IMR-90 (cell line): ENCODE measurements around the gene CST5. TPM values are rescaled to one million over a fixed set of nuclear protein-coding genes. Genes with fewer than 3 reads are reported as not detected.

Experiments
- ATAC-seq: fragments of 200-7000 bp; cut with Tn5 transposase; 2 replicates; pipeline ENCODE4 v1.9.1; 2020; ENCODE audit warnings: low read depth, mild to moderate bottlenecking, moderate library complexity
- BruUV-seq: library from RNA; stranded (reverse); fragments of 400-500 nt; replicated peaks from 2 replicates; lab custom pipeline; 2021; lab: Mats Ljungman, UMichigan
- CTCF ChIA-PET: fragments of 300-600 bp; formaldehyde crosslinking; extraction: SDS; loops from one replicate; lab custom pipeline; 2021; ENCODE audit warnings: antibody characterized with exemption; lab: Yijun Ruan, JAX
- POLR2A ChIA-PET: fragments of 300-600 bp; sonication (Branson Sonifier 250); formaldehyde crosslinking; loops from one replicate; lab custom pipeline; 2022; ENCODE audit warnings: antibody characterized with exemption; ENCODE audit not compliant: unreplicated experiment; lab: Charles Lee
- DNase-seq: peaks from one replicate; pipeline ENCODE4 v3.0.0; 2013
- H2AFZ ChIP-seq: replicated peaks from 2 replicates; pipeline ENCODE3; 2013; ENCODE audit warnings: low read length, mild to moderate bottlenecking; ENCODE audit not compliant: poor library complexity
- H2AK5ac ChIP-seq: 2 replicates; pipeline ENCODE4 v1.6.1; 2013; ENCODE audit warnings: low read depth, low read length, inconsistent platforms
- H2AK9ac ChIP-seq: replicated peaks from 2 replicates; pipeline ENCODE3; 2013; ENCODE audit warnings: mild to moderate bottlenecking, low read depth, low read length, moderate library complexity; ENCODE audit not compliant: poor library complexity
- H2BK120ac ChIP-seq: 2 replicates; pipeline ENCODE4 v1.6.1; 2013; ENCODE audit warnings: low read depth, low read length, inconsistent platforms
- H2BK15ac ChIP-seq: 3 replicates; pipeline ENCODE4 v1.6.1; 2013; ENCODE audit warnings: low read depth, low read length, inconsistent platforms
- H2BK20ac ChIP-seq: 2 replicates; pipeline ENCODE4 v1.6.1; 2013; ENCODE audit warnings: low read depth, mild to moderate bottlenecking, inconsistent platforms, low read length, moderate library complexity
- H2BK5ac ChIP-seq: 2 replicates; pipeline ENCODE4 v1.6.1; 2013; ENCODE audit warnings: mild to moderate bottlenecking, low read depth, low read length, inconsistent platforms; ENCODE audit not compliant: poor library complexity, severe bottlenecking
- H3K14ac ChIP-seq: replicated peaks from 2 replicates; pipeline ENCODE4 v1.6.1; 2013; ENCODE audit warnings: low read depth, low read length, inconsistent platforms
- H3K18ac ChIP-seq: 2 replicates; pipeline ENCODE4 v1.6.1; 2013; ENCODE audit warnings: low read depth, low read length, control low read depth
- H3K23ac ChIP-seq: 2 replicates; pipeline ENCODE4 v1.6.1; 2013; ENCODE audit warnings: low read depth, low read length, inconsistent platforms
- H3K27ac ChIP-seq: 2 replicates; pipeline ENCODE4 v1.5.1; 2013; ENCODE audit warnings: mild to moderate bottlenecking, control low read depth, low read length; ENCODE audit not compliant: insufficient read depth
- H3K27me3 ChIP-seq: 2 replicates; pipeline ENCODE4 v1.6.1; 2013; ENCODE audit warnings: low read length; ENCODE audit not compliant: control insufficient read depth, insufficient read depth
- H3K36me3 ChIP-seq: 2 replicates; pipeline ENCODE4 v1.6.1; 2013; ENCODE audit warnings: low read length, mixed read lengths; ENCODE audit not compliant: control insufficient read depth, insufficient read depth
- H3K4ac ChIP-seq: 2 replicates; pipeline ENCODE4 v1.6.1; 2013; ENCODE audit warnings: low read depth, low read length, inconsistent platforms
- H3K4me1 ChIP-seq: 2 replicates; pipeline ENCODE4 v1.6.1; 2013; ENCODE audit warnings: low read length, mixed read lengths; ENCODE audit not compliant: control insufficient read depth, insufficient read depth
- H3K4me2 ChIP-seq: 2 replicates; pipeline ENCODE4 v1.6.1; 2013; ENCODE audit warnings: low read depth, mild to moderate bottlenecking, control low read depth, low read length, moderate library complexity
- H3K4me3 ChIP-seq: 2 replicates; pipeline ENCODE4 v1.5.1; 2013; ENCODE audit warnings: low read depth, mild to moderate bottlenecking, control low read depth, low read length, moderate library complexity; ENCODE audit not compliant: insufficient read depth
- H3K56ac ChIP-seq: 2 replicates; pipeline ENCODE4 v1.6.1; 2013; ENCODE audit warnings: low read length, inconsistent platforms; ENCODE audit not compliant: insufficient read depth; ENCODE audit errors: extremely low read depth
- H3K79me1 ChIP-seq, 2 experiments: 2 replicates each; pipeline ENCODE4 v1.6.1; 2013; ENCODE audit warnings: low read length in 2 of 2, inconsistent platforms in 1 of 2, low read depth in 1 of 2
- H3K9ac ChIP-seq: 2 replicates; pipeline ENCODE4 v1.6.1; 2013; ENCODE audit warnings: low read depth, low read length, control low read depth
- H3K9me1 ChIP-seq: 2 replicates; pipeline ENCODE4 v1.6.1; 2013; ENCODE audit warnings: low read length, inconsistent platforms; ENCODE audit not compliant: insufficient read depth
- H3K9me3 ChIP-seq: 2 replicates; pipeline ENCODE4 v1.6.1; 2013; ENCODE audit warnings: low read length; ENCODE audit not compliant: control insufficient read depth, insufficient read depth
- H4K20me1 ChIP-seq: 2 replicates; pipeline ENCODE4 v1.6.1; 2013; ENCODE audit warnings: low read length, inconsistent platforms; ENCODE audit not compliant: insufficient read depth
- H4K5ac ChIP-seq: 2 replicates; pipeline ENCODE4 v1.6.1; 2013; ENCODE audit warnings: mild to moderate bottlenecking, low read depth, low read length, control low read depth
- H4K8ac ChIP-seq, 2 experiments: 2 replicates each; pipeline ENCODE4 v1.6.1; 2013; ENCODE audit warnings: low read depth in 2 of 2, low read length in 2 of 2, control low read depth in 1 of 2, inconsistent platforms in 1 of 2
- H4K91ac ChIP-seq: 2 replicates; pipeline ENCODE4 v1.6.1; 2013; ENCODE audit warnings: low read depth, low read length, inconsistent platforms; ENCODE audit not compliant: insufficient read depth
- BHLHE40 ChIP-seq: fragments of 150-350 bp; IDR thresholded peaks from 2 replicates; pipeline ENCODE4 v1.6.1; 2016; ENCODE audit warnings: mild to moderate bottlenecking, low read depth, low read length
- CEBPB ChIP-seq: IDR thresholded peaks from 2 replicates; pipeline ENCODE4 v1.6.1; 2012; ENCODE audit warnings: low read depth, low read length, improper control_type of control experiment
- CHD1 ChIP-seq: IDR thresholded peaks from 2 replicates; pipeline ENCODE4 v1.6.1; 2012; ENCODE audit warnings: low read depth, low read length, improper control_type of control experiment
- FOS ChIP-seq: fragments of 150-350 bp; IDR thresholded peaks from 2 replicates; pipeline ENCODE4 v1.6.1; 2016; ENCODE audit warnings: low read depth, low read length
- MAFK ChIP-seq: IDR thresholded peaks from 2 replicates; pipeline ENCODE4 v1.6.1; 2012; ENCODE audit warnings: low read depth, low read length, improper control_type of control experiment
- MAZ ChIP-seq: IDR thresholded peaks from 2 replicates; pipeline ENCODE4 v1.6.1; 2012; ENCODE audit warnings: low read depth, mild to moderate bottlenecking, low read length, improper control_type of control experiment, moderate library complexity, borderline replicate concordance
- MXI1 ChIP-seq: IDR thresholded peaks from 2 replicates; pipeline ENCODE4 v1.6.1; 2012; ENCODE audit warnings: low read depth, mild to moderate bottlenecking, low read length, moderate library complexity, borderline replicate concordance
- NFE2L2 ChIP-seq: fragments of 150-350 bp; IDR thresholded peaks from 2 replicates; pipeline ENCODE4 v1.6.1; 2016; ENCODE audit warnings: low read depth, mild to moderate bottlenecking, low read length
- POLR2A ChIP-seq: IDR thresholded peaks from 2 replicates; pipeline ENCODE4 v1.6.1; 2012; ENCODE audit warnings: mild to moderate bottlenecking, low read depth, low read length
- RAD21 ChIP-seq: IDR thresholded peaks from 2 replicates; pipeline ENCODE4 v1.6.1; 2012; ENCODE audit warnings: low read length, improper control_type of control experiment
- RCOR1 ChIP-seq: IDR thresholded peaks from 2 replicates; pipeline ENCODE4 v1.6.1; 2012; ENCODE audit warnings: mild to moderate bottlenecking, low read length, improper control_type of control experiment; ENCODE audit not compliant: insufficient replicate concordance
- RFX5 ChIP-seq: IDR thresholded peaks from 2 replicates; pipeline ENCODE4 v1.8.0; 2012; ENCODE audit warnings: low read depth, mild to moderate bottlenecking, low read length, moderate library complexity
- SMC3 ChIP-seq: fragments of 150-350 bp; IDR thresholded peaks from 2 replicates; pipeline ENCODE4 v1.6.1; 2016; ENCODE audit warnings: low read depth, mild to moderate bottlenecking, antibody characterized with exemption, low read length, moderate library complexity
- WGBS, 2 experiments: methylation state at CpG; one replicate each; pipeline versions ENCODE4 v1.1.5 to v1.1.7; 2013; ENCODE audit warnings: missing lambda C conversion rate in 2 of 2; ENCODE audit not compliant: insufficient read length in 1 of 2; ENCODE audit errors: extremely low coverage in 2 of 2; 5-methylcytosine and 5-hydroxymethylcytosine counted together
- dilution Hi-C: fragments of 300-500 bp; cut with HindIII; formaldehyde crosslinking; loops from one replicate; pipeline ENCODE4 v1.14.3; 2018; ENCODE audit warnings: low sequenced_read_pairs; ENCODE audit not compliant: unreplicated experiment
- in situ Hi-C: fragments of 300-500 bp; cut with MboI; formaldehyde crosslinking; loops from 3 replicates; pipeline ENCODE4 v1.14.3; 2019; ENCODE audit warnings: low sequenced_read_pairs, inconsistent platforms, mixed read lengths
- intact Hi-C: fragments of 100-400 bp; cut with micrococcal nuclease; formaldehyde crosslinking; loops from 2 replicates; pipeline ENCODE4 v1.10.0; 2022
- polyA plus RNA-seq, 3 experiments: library from polyadenylated mRNA; depleted of rRNA; stranded (reverse); fragments of >200 nt; gene quantifications; 2 replicates each; pipeline ENCODE4 v1.2.3, GENCODE V29; 2012; ENCODE audit warnings: low replicate concordance in 1 of 3
- total RNA-seq: library from RNA; depleted of rRNA; stranded (reverse); fragments of >200 nt; gene quantifications from 2 replicates; pipeline ENCODE4 v1.2.3, GENCODE V29; 2012
- TF ChIP-seq, protein P1 (sequence below): fragments of 150-350 bp; IDR thresholded peaks from 2 replicates; pipeline ENCODE4 v1.6.1; 2017; ENCODE audit warnings: mild to moderate bottlenecking, antibody characterized with exemption, low read length, low read depth
- TF ChIP-seq, protein P2 (sequence below): fragments of 150-350 bp; IDR thresholded peaks from 2 replicates; pipeline ENCODE4 v1.6.1; 2016; ENCODE audit warnings: low read depth, mild to moderate bottlenecking, low read length, moderate library complexity, borderline replicate concordance
- TF ChIP-seq, protein P3 (sequence below): conservative IDR thresholded peaks from 2 replicates; pipeline ENCODE4 v1.5.1; 2012; ENCODE audit warnings: mild to moderate bottlenecking, low read depth, low read length, improper control_type of control experiment

The CST5 gene
- total and polyA plus RNA-seq, 2 of the 4 experiments (the other 2 are of a cell fraction), result not detected

DNA sequence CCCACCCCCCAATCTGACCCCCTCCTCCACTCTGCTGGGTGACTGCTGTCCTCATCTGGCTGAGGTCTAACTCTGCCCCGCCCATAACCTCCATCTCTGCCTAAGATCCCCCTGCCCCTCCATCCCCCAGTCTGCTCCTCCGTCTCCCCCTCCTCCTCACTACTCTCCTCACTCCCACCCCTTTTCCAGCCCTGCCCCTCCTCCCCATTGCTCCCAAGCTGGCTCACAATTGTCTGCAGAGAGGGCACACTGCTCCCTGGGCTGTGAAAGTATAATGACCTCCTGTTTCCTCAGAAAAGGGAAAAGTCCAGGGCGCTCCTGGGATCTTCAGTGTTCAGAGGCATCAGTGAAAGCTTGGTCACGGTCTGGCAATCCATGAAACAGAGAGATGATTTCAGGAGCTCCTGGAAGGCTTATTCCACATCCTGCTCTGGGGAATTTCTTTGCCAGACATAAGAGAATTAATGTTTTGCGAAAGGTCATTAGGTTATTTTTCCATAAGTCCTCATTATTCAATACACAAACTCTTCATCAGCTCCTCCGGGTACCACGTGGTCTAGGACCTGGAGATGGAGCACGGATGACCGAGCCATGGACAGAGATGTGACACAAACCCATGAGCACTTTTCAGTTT, 21.5 kb downstream of the CST5 start:
- Histone ChIP-seq H3K9me3 (no peaks in the 10 kb centered on the region), H4K8ac (no peak overlapping the region), H3K4ac (no peak overlapping the region), H3K14ac (no peak overlapping the region), H4K91ac (no peak overlapping the region), H2AFZ (no peak overlapping the region), H3K23ac (no peak overlapping the region), H3K27ac (no peak overlapping the region), H4K20me1 (no peaks in the 10 kb centered on the region), H3K56ac (no peak overlapping the region), H3K4me1 (no peaks in the 10 kb centered on the region), H3K9me1 (0 out of 2 replicates have a peak, but pooled peaks cover 2% of the 10 kb centered on the region), H3K79me1 (no peaks in the 10 kb centered on the region), H4K5ac (no peak overlapping the region), H3K4me2 (no peak overlapping the region), H3K36me3 (no peaks in the 10 kb centered on the region), H2BK120ac (no peak overlapping the region), H2BK5ac (no peak overlapping the region), H3K27me3 (no peaks in the 10 kb centered on the region), H3K4me3 (no peak overlapping the region), H2BK15ac (no peak overlapping the region), H3K18ac (no peak overlapping the region), H2BK20ac (no peak overlapping the region), H3K9ac (no peak overlapping the region), H2AK9ac (no peak overlapping the region), H2AK5ac (no peak overlapping the region)
- CTCF ChIA-PET, result no interaction called here
- TF ChIP-seq CHD1 (no peak), FOS (no peak), CEBPB (no peak), POLR2A (no peak), MAFK (no peak), BHLHE40 (no peak), MAZ (no peak), RFX5 (no peak), RAD21 (no peak), NFE2L2 (no peak), MXI1 (no peak), RCOR1 (no peak), SMC3 (no peak)
- TF ChIP-seq, protein P1, sequence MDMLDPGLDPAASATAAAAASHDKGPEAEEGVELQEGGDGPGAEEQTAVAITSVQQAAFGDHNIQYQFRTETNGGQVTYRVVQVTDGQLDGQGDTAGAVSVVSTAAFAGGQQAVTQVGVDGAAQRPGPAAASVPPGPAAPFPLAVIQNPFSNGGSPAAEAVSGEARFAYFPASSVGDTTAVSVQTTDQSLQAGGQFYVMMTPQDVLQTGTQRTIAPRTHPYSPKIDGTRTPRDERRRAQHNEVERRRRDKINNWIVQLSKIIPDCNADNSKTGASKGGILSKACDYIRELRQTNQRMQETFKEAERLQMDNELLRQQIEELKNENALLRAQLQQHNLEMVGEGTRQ, result no peak
- TF ChIP-seq, protein P2, sequence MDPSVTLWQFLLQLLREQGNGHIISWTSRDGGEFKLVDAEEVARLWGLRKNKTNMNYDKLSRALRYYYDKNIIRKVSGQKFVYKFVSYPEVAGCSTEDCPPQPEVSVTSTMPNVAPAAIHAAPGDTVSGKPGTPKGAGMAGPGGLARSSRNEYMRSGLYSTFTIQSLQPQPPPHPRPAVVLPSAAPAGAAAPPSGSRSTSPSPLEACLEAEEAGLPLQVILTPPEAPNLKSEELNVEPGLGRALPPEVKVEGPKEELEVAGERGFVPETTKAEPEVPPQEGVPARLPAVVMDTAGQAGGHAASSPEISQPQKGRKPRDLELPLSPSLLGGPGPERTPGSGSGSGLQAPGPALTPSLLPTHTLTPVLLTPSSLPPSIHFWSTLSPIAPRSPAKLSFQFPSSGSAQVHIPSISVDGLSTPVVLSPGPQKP, result no peak
- TF ChIP-seq, protein P3, sequence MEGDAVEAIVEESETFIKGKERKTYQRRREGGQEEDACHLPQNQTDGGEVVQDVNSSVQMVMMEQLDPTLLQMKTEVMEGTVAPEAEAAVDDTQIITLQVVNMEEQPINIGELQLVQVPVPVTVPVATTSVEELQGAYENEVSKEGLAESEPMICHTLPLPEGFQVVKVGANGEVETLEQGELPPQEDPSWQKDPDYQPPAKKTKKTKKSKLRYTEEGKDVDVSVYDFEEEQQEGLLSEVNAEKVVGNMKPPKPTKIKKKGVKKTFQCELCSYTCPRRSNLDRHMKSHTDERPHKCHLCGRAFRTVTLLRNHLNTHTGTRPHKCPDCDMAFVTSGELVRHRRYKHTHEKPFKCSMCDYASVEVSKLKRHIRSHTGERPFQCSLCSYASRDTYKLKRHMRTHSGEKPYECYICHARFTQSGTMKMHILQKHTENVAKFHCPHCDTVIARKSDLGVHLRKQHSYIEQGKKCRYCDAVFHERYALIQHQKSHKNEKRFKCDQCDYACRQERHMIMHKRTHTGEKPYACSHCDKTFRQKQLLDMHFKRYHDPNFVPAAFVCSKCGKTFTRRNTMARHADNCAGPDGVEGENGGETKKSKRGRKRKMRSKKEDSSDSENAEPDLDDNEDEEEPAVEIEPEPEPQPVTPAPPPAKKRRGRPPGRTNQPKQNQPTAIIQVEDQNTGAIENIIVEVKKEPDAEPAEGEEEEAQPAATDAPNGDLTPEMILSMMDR, result no peak
- dilution Hi-C loops, result no loop called here
- WGBS, 2 experiments, result 21% methylated on average over 2 of the region's 9 CpGs; no CpG with 5 or more reads in 1 of the 2 experiments
- ATAC-seq (no peak), DNase-seq (no peak)
- intact Hi-C loops, result no loop called here
- in situ Hi-C loops, result no loop called here
- BruUV-seq, result no TSS peak
- POLR2A ChIA-PET, result no interaction called here
